Caco-2 (cell line): ENCODE results near the gene GRIK4. TPM values are rescaled to one million over a fixed set of nuclear protein-coding genes. Genes with fewer than 3 reads are reported as not detected.

Source experiments
- BruUV-seq: library from RNA; stranded (reverse); fragments of 400-500 nt; replicated peaks from 2 replicates; lab custom pipeline; 2021; lab: Mats Ljungman, UMichigan
- CTCF ChIA-PET: fragments of 300-600 bp; sonication (Branson Sonifier 250); formaldehyde crosslinking; loops from one replicate; lab custom pipeline; 2022; ENCODE audit warnings: antibody characterized with exemption; lab: Charles Lee
- POLR2A ChIA-PET: fragments of 300-600 bp; sonication (Branson Sonifier 250); formaldehyde crosslinking; loops from one replicate; lab custom pipeline; 2022; ENCODE audit warnings: antibody characterized with exemption; lab: Charles Lee
- DNase-seq, 2 experiments: peaks; one replicate each; pipeline versions ENCODE4 v3.0.0 to v3.0.0-alpha.2; 2020 to 2022
- H3K27me3 ChIP-seq: replicated peaks from 2 replicates; pipeline ENCODE4 v1.6.0; 2011; ENCODE audit warnings: low read length; ENCODE audit not compliant: control insufficient read depth, insufficient read depth
- H3K36me3 ChIP-seq: 2 replicates; pipeline ENCODE4 v1.5.1; 2011; ENCODE audit warnings: low read length; ENCODE audit not compliant: control insufficient read depth, insufficient read depth
- H3K4me1 ChIP-seq: fragments of 250-450 bp; sonication (Bioruptor Pico); 2 replicates; pipeline ENCODE4 v1.5.1; 2020; ENCODE audit warnings: mild to moderate bottlenecking
- H3K4me3 ChIP-seq: 2 replicates; pipeline ENCODE4 v1.5.1; 2011; ENCODE audit warnings: low read depth, mild to moderate bottlenecking, control low read depth, low read length
- H3K9me3 ChIP-seq: fragments of 250-450 bp; sonication (Bioruptor Pico); 2 replicates; pipeline ENCODE4 v1.5.1; 2020; ENCODE audit warnings: mild to moderate bottlenecking, moderate library complexity
- H3K27ac Mint-ChIP-seq: one replicate; pipeline ENCODE4 v1.8.0; 2022; ENCODE audit warnings: mixed read lengths; ENCODE audit not compliant: unreplicated experiment
- H3K27me3 Mint-ChIP-seq: one replicate; pipeline ENCODE4 v1.8.0; 2022; ENCODE audit warnings: mixed read lengths; ENCODE audit not compliant: insufficient read depth, unreplicated experiment
- H3K36me3 Mint-ChIP-seq: one replicate; pipeline ENCODE4 v1.8.0; 2022; ENCODE audit warnings: mild to moderate bottlenecking, mixed read lengths; ENCODE audit not compliant: insufficient read depth, unreplicated experiment
- H3K4me1 Mint-ChIP-seq: one replicate; pipeline ENCODE4 v1.8.0; 2022; ENCODE audit warnings: low read depth, mixed read lengths; ENCODE audit not compliant: unreplicated experiment
- H3K4me3 Mint-ChIP-seq: one replicate; pipeline ENCODE4 v1.8.0; 2022; ENCODE audit warnings: mild to moderate bottlenecking, moderate library complexity, mixed read lengths; ENCODE audit not compliant: unreplicated experiment
- H3K9me3 Mint-ChIP-seq: one replicate; pipeline ENCODE4 v1.8.0; 2022; ENCODE audit warnings: mixed read lengths; ENCODE audit not compliant: unreplicated experiment
- intact Hi-C: fragments of 100-400 bp; cut with micrococcal nuclease; formaldehyde crosslinking; loops from one replicate; pipeline ENCODE4 v1.10.0; 2022; ENCODE audit not compliant: unreplicated experiment
- total RNA-seq: library from RNA; stranded (reverse); gene quantifications from 2 replicates; pipeline ENCODE4 v1.2.3, GENCODE V29; 2022
- TF ChIP-seq, protein P1 (sequence below), 2 experiments: fragments of 200-600 bp in 1 of 2; IDR thresholded peaks; 1 replicate in 1 of 2; 2 replicates in 1 of 2; pipeline versions ENCODE4 v1.5.1 to v1.8.0; 2011 to 2022; ENCODE audit warnings: antibody characterized with exemption in 1 of 2, control low read depth in 1 of 2, inconsistent platforms in 1 of 2, low read depth in 1 of 2, low read length in 1 of 2, mild to moderate bottlenecking in 1 of 2, moderate library complexity in 1 of 2; ENCODE audit not compliant: insufficient read depth in 1 of 2, severe bottlenecking in 1 of 2, unreplicated experiment in 1 of 2

The GRIK4 gene
- total RNA-seq, 1 experiment from 2014 or later = 2.0 TPM

DNA sequence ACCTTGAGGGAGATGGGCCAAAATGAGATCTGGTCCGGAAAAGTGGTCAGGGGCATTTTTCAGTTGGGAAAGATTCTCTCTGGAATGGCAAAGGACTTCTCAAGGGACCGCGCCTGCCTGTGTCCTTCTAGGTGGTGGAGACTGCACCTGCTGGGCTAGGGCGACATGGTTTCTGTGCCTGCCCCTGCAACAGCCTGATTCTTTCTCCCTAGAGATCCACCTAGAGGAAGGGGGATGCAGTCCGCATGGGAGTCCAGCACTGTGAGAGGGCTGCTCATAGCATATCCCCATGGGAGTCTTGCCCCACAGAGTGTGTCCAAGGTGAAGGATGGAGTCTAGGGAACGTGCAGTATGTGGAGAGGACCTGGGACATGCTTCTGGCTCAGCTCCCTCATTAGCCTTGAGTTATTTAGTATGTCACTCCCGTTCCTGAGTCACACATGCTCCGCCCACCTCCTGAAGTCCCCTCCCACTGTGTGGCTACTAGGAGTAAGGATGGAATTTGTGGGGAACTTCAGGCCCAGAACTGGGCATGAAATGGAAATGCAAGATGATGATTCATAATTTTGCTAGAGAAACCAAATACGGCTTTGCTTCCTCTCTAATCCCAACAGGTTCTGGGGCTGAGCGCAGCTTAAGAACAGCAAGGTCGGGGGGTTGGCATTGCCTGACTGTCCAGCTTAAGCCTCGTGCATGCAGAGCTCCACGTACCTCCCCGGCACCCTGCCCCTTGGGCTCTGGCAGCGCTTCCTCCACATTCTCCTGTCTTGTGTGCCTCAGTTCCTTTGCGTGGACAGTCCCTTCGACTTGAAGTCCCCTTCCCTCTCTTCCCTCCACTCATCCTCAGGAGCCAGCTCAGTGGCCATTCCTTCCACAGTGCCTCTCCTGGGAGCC lies 35.0 kb downstream of the GRIK4 start:
- Histone ChIP-seq H3K9me3 (0 out of 2 replicates have a peak, but pooled peaks cover 4% of the 10 kb centered on the region), H3K36me3 (no peaks in the 10 kb centered on the region), H3K4me1 (no peaks in the 10 kb centered on the region), H3K27me3 (no peaks in the 10 kb centered on the region), H3K4me3 (no peak overlapping the region)
- H3K27me3 Mint-ChIP-seq = no peaks in the 10 kb centered on the region
- H3K4me1 Mint-ChIP-seq = peaks cover 6% of the 10 kb centered on the region
- DNase-seq = peak in 1 of 2 experiments; percentile 41
- CTCF ChIA-PET = interaction anchor here (0.8 to 1.3 kb wide), 2 partner anchors 34 to 139 kb away, joined by 3 to 6 read pairs; no protein-coding TSS in a partner anchor
- H3K9me3 Mint-ChIP-seq = peaks cover 15% of the 10 kb centered on the region
- BruUV-seq = no TSS peak
- H3K4me3 Mint-ChIP-seq = no peak overlapping the region
- POLR2A ChIA-PET = no interaction called here
- no peak overlapping the region for H3K27ac Mint-ChIP-seq
- no peaks in the 10 kb centered on the region for H3K36me3 Mint-ChIP-seq
- TF ChIP-seq, protein P1, sequence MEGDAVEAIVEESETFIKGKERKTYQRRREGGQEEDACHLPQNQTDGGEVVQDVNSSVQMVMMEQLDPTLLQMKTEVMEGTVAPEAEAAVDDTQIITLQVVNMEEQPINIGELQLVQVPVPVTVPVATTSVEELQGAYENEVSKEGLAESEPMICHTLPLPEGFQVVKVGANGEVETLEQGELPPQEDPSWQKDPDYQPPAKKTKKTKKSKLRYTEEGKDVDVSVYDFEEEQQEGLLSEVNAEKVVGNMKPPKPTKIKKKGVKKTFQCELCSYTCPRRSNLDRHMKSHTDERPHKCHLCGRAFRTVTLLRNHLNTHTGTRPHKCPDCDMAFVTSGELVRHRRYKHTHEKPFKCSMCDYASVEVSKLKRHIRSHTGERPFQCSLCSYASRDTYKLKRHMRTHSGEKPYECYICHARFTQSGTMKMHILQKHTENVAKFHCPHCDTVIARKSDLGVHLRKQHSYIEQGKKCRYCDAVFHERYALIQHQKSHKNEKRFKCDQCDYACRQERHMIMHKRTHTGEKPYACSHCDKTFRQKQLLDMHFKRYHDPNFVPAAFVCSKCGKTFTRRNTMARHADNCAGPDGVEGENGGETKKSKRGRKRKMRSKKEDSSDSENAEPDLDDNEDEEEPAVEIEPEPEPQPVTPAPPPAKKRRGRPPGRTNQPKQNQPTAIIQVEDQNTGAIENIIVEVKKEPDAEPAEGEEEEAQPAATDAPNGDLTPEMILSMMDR (IDR thresholded peaks at IDR 0.05; ENCODE audit: insufficient read depth in 1 of 2, low read depth in 1 of 2, low read length in 1 of 2, severe bottlenecking in 1 of 2, unreplicated experiment in 1 of 2) = no peak
- intact Hi-C loops = no loop called here

DNA sequence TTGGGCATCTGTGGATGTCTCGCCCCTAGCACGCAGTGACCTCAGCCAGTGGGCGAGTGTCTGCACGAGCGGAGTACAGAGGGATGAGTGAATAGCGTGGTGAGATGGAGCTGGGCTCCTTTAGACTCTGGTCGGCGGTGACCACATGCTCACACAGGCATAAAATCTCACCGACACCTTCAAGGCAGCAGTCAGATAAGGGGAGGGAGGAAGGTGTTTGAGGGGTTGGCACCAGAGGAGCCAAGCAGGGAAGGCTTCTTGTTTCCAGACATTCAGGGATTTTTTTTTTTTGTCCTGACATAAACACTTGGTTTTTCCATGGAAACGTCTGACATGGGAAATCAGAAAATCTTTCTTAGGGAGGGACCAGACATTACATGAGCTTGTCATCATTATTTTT lies 35.8 kb downstream of the GRIK4 start:
- DNase-seq = no peak
- Mint-ChIP-seq H3K9me3 (peaks cover 7% of the 10 kb centered on the region), H3K36me3 (no peaks in the 10 kb centered on the region), H3K4me3 (no peak overlapping the region), H3K27me3 (no peaks in the 10 kb centered on the region), H3K27ac (no peak overlapping the region), H3K4me1 (peaks cover 5% of the 10 kb centered on the region)
- TF ChIP-seq, protein P1 (IDR thresholded peaks at IDR 0.05; ENCODE audit: insufficient read depth in 1 of 2, low read depth in 1 of 2, low read length in 1 of 2, severe bottlenecking in 1 of 2, unreplicated experiment in 1 of 2) = no peak
- Histone ChIP-seq H3K4me3 (no peak overlapping the region), H3K27me3 (no peaks in the 10 kb centered on the region), H3K36me3 (no peaks in the 10 kb centered on the region), H3K9me3 (no peaks in the 10 kb centered on the region), H3K4me1 (no peaks in the 10 kb centered on the region)
- ChIA-PET CTCF (interaction anchor here (0.8 to 1.4 kb wide), 3 partner anchors 9 to 138 kb away, joined by 3 to 6 read pairs (median 3); no protein-coding TSS in a partner anchor), POLR2A (interaction anchor here (0.6 kb wide), 1 partner anchor 41 kb away, joined by 3 read pairs; no protein-coding TSS in a partner anchor)
- no TSS peak for BruUV-seq
- intact Hi-C loops = no loop called here

DNA sequence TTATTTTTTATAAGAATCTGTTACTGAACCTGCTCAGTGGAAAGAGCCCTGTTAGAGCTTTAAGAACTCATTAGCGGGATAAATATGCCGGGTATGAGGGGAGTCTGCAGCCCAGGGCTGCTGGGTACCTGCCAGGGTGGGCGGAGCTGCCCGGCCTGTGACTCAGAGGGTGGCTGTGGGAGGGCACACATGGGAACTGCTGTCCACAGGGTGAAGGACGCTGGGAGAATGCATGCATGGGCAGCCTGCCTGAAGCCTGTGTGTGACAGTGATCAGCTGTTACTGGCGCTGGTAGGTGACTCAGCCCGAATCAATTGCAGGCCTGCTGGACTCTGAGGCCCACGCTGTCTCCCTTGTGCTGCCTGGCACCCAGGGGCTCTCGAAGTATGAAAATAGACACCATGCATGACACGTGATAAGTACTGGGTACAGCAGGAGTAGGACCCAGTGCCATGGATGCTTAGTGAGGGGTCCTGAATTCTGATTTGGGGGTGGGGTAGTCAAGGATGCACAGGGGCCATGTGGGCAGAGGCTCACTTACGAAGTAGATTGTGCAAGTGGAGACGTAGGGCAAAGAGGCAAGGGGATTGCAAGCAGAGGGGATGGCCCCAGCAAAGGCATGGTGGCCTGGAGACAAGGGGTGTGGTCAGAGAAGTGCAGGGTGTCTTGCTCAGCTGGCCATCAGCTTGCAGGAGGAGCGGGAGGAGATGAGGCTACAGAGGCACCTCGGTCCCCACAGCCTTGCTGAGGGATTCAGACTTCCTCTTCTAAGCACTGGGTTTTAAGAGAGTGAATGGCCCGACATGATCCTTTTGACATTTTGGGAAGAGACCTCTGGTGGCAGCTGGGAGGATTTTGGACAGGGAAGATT lies 36.5 kb downstream of the GRIK4 start:
- no TSS peak for BruUV-seq
- TF ChIP-seq, protein P1 (IDR thresholded peaks at IDR 0.05; ENCODE audit: insufficient read depth in 1 of 2, low read depth in 1 of 2, low read length in 1 of 2, severe bottlenecking in 1 of 2, unreplicated experiment in 1 of 2) = peak; percentile 29 to 42
- Mint-ChIP-seq H3K36me3 (no peaks in the 10 kb centered on the region), H3K4me3 (no peak overlapping the region), H3K27me3 (no peaks in the 10 kb centered on the region), H3K27ac (no peak overlapping the region), H3K4me1 (peaks cover 5% of the 10 kb centered on the region), H3K9me3 (no peaks in the 10 kb centered on the region)
- H3K27me3 ChIP-seq = no peaks in the 10 kb centered on the region
- CTCF ChIA-PET = interaction anchor here (0.5 to 1.9 kb wide), 6 partner anchors 9 to 312 kb away, joined by 3 to 6 read pairs (median 4); no protein-coding TSS in a partner anchor
- no peaks in the 10 kb centered on the region for H3K4me1 ChIP-seq
- DNase-seq = peak in 1 of 2 experiments; percentile 45
- POLR2A ChIA-PET = interaction anchor here (0.6 kb wide), 1 partner anchor 40 kb away, joined by 3 read pairs; no protein-coding TSS in a partner anchor
- H3K4me3 ChIP-seq = no peak overlapping the region
- intact Hi-C loops = loop anchor here (1.0 kb wide), 2 partner anchors 37 to 137 kb away; partner anchors contain the start of gene GRIK4
- H3K9me3 ChIP-seq = no peaks in the 10 kb centered on the region
- H3K36me3 ChIP-seq = no peaks in the 10 kb centered on the region
